Activated CD8-positive, alpha-beta memory T cell treated with anti-CD3 and anti-CD28 coated beads, Interleukin-2, amount 50 U/mL, for 24 hours (primary cell): ENCODE data around the gene GGACT.
"Not testable (repeated sequence)": the region's sequence is repeated elsewhere in the genome, so short reads cannot be mapped to it uniquely, and the experiment has no call there.

Experiments
- DNase-seq: peaks from one replicate; pipeline ENCODE4 v3.0.0-alpha.2; 2020; ENCODE audit errors: extremely low read depth

GGACT gene

GRCh38 chr13:100529666-100530377, 58.8 kb downstream of the GGACT start:
- no peak for DNase-seq

- no peak for DNase-seq
Observed at GRCh38 chr13:100528820-100529219, 59.8 kb downstream of the GGACT start.

GRCh38 chr13:100528353-100528752, 60.2 kb downstream of the GGACT start:
- DNase-seq, result no peak

- DNase-seq, result no peak
Observed at GRCh38 chr13:100527644-100528043, 60.9 kb downstream of the GGACT start.

- no peak for DNase-seq
Observed at GRCh38 chr13:100526318-100527000, 62.1 kb downstream of the GGACT start.

GRCh38 chr13:100525453-100526317, 62.9 kb downstream of the GGACT start:
- DNase-seq, result no peak

- not testable (repeated sequence) for DNase-seq
Observed at GRCh38 chr13:100524688-100525087, 63.9 kb downstream of the GGACT start.

- DNase-seq, result no peak
Observed at GRCh38 chr13:100523981-100524386, 64.6 kb downstream of the GGACT start.

GRCh38 chr13:100523411-100523810, 65.2 kb downstream of the GGACT start:
- DNase-seq, result no peak

GRCh38 chr13:100522618-100523309, 65.8 kb downstream of the GGACT start:
- DNase-seq, result no peak

- DNase-seq, result no peak
Observed at GRCh38 chr13:100521851-100522617, 66.6 kb downstream of the GGACT start.

GRCh38 chr13:100520936-100521850, 67.4 kb downstream of the GGACT start:
- DNase-seq, result no peak

- no peak for DNase-seq
Observed at GRCh38 chr13:100519626-100520025, 69.0 kb downstream of the GGACT start.

GRCh38 chr13:100518394-100519062, 70.1 kb downstream of the GGACT start:
- no peak for DNase-seq

GRCh38 chr13:100517728-100518127, 70.9 kb downstream of the GGACT start:
- no peak for DNase-seq

- no peak for DNase-seq
Observed at GRCh38 chr13:100517135-100517534, 71.5 kb downstream of the GGACT start.

- DNase-seq, result no peak
Observed at GRCh38 chr13:100515410-100515800, 73.2 kb downstream of the GGACT start.

GRCh38 chr13:100514788-100515409, 73.7 kb downstream of the GGACT start:
- DNase-seq, result peak; percentile 32
